Activated T-helper 17 cell treated with anti-CD3 and anti-CD28 coated beads, Interleukin-2, amount 50 U/mL, for 72 hours (primary cell): ENCODE measurements around the gene TBC1D8B. TPM values are rescaled to one million over a fixed set of nuclear protein-coding genes. Genes with fewer than 3 reads are reported as not detected.

Experiments used
- ATAC-seq: fragments of 150-1000 bp; cut with Tn5 transposase; replicated peaks from 2 replicates; pipeline ENCODE4 v1.10.0; 2021; ENCODE audit warnings: mild to moderate bottlenecking, moderate library complexity
- H3K27ac Mint-ChIP-seq: one replicate; pipeline ENCODE4 v1.8.0; 2022; ENCODE audit warnings: mixed read lengths
- H3K27me3 Mint-ChIP-seq: one replicate; pipeline ENCODE4 v1.8.0; 2022; ENCODE audit warnings: mixed read lengths
- H3K36me3 Mint-ChIP-seq: one replicate; pipeline ENCODE4 v1.8.0; 2022; ENCODE audit warnings: low read depth, mild to moderate bottlenecking, mixed read lengths
- H3K4me1 Mint-ChIP-seq: one replicate; pipeline ENCODE4 v1.8.0; 2022; ENCODE audit warnings: mixed read lengths
- H3K4me3 Mint-ChIP-seq: one replicate; pipeline ENCODE4 v1.8.0; 2022; ENCODE audit warnings: mild to moderate bottlenecking, mixed read lengths
- H3K9me3 Mint-ChIP-seq: one replicate; pipeline ENCODE4 v1.8.0; 2022; ENCODE audit warnings: mixed read lengths
- total RNA-seq, 2 donors: library from RNA; stranded (reverse); gene quantifications; one replicate each; pipeline ENCODE4 v1.2.3, GENCODE V29; 2022

TBC1D8B gene
- total RNA-seq, 2 donors from 2014 or later: 0.84 to 1.5 TPM

- H3K36me3 Mint-ChIP-seq: no peaks in the 10 kb centered on the region
- no peak for ATAC-seq
- no peaks in the 10 kb centered on the region for H3K27me3 Mint-ChIP-seq
- H3K9me3 Mint-ChIP-seq: no peaks in the 10 kb centered on the region
- no peaks in the 10 kb centered on the region for H3K4me1 Mint-ChIP-seq
- no peak overlapping the region for H3K27ac Mint-ChIP-seq
- H3K4me3 Mint-ChIP-seq: no peak overlapping the region
These were observed 102.7 kb downstream of the TBC1D8B start for GRCh38 chrX:106905064-106905708.

- H3K4me1 Mint-ChIP-seq: no peaks in the 10 kb centered on the region
These were observed 103.9 kb downstream of the TBC1D8B start for GRCh38 chrX:106906361-106906760.

GRCh38 chrX:106912864-106913263 is 110.4 kb downstream of the TBC1D8B start:
- ATAC-seq: no peak
- Mint-ChIP-seq H3K4me1 (peaks cover 10% of the 10 kb centered on the region), H3K27ac (no peak overlapping the region), H3K4me3 (no peak overlapping the region), H3K36me3 (no peaks in the 10 kb centered on the region), H3K27me3 (peaks cover 3% of the 10 kb centered on the region), H3K9me3 (no peaks in the 10 kb centered on the region)

More at GRCh38 chrX:106906361-106906760, 103.9 kb downstream of the TBC1D8B start:
- Mint-ChIP-seq H3K4me3 (no peak overlapping the region), H3K27me3 (no peaks in the 10 kb centered on the region), H3K36me3 (no peaks in the 10 kb centered on the region), H3K27ac (no peak overlapping the region), H3K9me3 (no peaks in the 10 kb centered on the region)
- no peak for ATAC-seq

- Mint-ChIP-seq H3K4me1 (peaks cover 13% of the 10 kb centered on the region), H3K27me3 (peaks cover 3% of the 10 kb centered on the region), H3K27ac (no peak overlapping the region), H3K9me3 (no peaks in the 10 kb centered on the region), H3K4me3 (peak overlapping the region; percentile 35), H3K36me3 (no peaks in the 10 kb centered on the region)
- peak; percentile 39 for ATAC-seq
These were observed 115.5 kb downstream of the TBC1D8B start for GRCh38 chrX:106917830-106918500.

GRCh38 chrX:106919932-106920452 is 117.5 kb downstream of the TBC1D8B start, which contains the start of gene CLDN2:
Gene CLDN2 (plus strand): TSS chrX:106920402. CDS start chrX:106928229, 7,827 bp downstream.
- ATAC-seq: no peak

GRCh38 chrX:106921637-106922036 is 119.2 kb downstream of the TBC1D8B start:
- ATAC-seq: no peak
- Mint-ChIP-seq H3K27ac (no peak overlapping the region), H3K4me1 (peaks cover 13% of the 10 kb centered on the region), H3K9me3 (no peaks in the 10 kb centered on the region), H3K27me3 (no peaks in the 10 kb centered on the region), H3K36me3 (no peaks in the 10 kb centered on the region), H3K4me3 (no peak overlapping the region)

More at GRCh38 chrX:106919932-106920452, 117.5 kb downstream of the TBC1D8B start, which contains the start of gene CLDN2:
- peaks cover 3% of the 10 kb centered on the region for H3K27me3 Mint-ChIP-seq
- no peak within 1 kb of the TSS for H3K4me3 Mint-ChIP-seq
- peaks cover 13% of the 10 kb centered on the region for H3K4me1 Mint-ChIP-seq
- no peak within 1 kb of the TSS for H3K27ac Mint-ChIP-seq
- H3K9me3 Mint-ChIP-seq: no peaks in the 10 kb centered on the region
- no peaks in the 10 kb centered on the region for H3K36me3 Mint-ChIP-seq

Other genes with a start within 250 kb of the TBC1D8B start
- gene RADX, start 190.7 kb upstream of the TBC1D8B start, total RNA-seq: 10 to 100 TPM in 1 of 2 donors, 1 to 10 TPM in 1; 9.6 to 15.3 TPM
- gene RNF128, start 76.0 kb upstream of the TBC1D8B start, total RNA-seq: not detected
- gene RIPPLY1, start 100.7 kb downstream of the TBC1D8B start, total RNA-seq: not detected
- not detected for gene CLDN2, start 117.7 kb downstream of the TBC1D8B start, total RNA-seq
- 1 to 10 TPM; 5.7 to 7.8 TPM for gene MORC4, start 197.5 kb downstream of the TBC1D8B start, total RNA-seq